NCI-H1105 treated with DMSO at 0.1 percent for 48 hours (cell line): ENCODE results near the gene AMOT.
"Not testable (repeated sequence)": the region's sequence is repeated elsewhere in the genome, so short reads cannot be mapped to it uniquely, and the experiment has no call there.

Source experiments
- DNase-seq: peaks from one replicate; lab custom pipeline; 2025; lab: John Stamatoyannopoulos, UW

Gene AMOT

DNA sequence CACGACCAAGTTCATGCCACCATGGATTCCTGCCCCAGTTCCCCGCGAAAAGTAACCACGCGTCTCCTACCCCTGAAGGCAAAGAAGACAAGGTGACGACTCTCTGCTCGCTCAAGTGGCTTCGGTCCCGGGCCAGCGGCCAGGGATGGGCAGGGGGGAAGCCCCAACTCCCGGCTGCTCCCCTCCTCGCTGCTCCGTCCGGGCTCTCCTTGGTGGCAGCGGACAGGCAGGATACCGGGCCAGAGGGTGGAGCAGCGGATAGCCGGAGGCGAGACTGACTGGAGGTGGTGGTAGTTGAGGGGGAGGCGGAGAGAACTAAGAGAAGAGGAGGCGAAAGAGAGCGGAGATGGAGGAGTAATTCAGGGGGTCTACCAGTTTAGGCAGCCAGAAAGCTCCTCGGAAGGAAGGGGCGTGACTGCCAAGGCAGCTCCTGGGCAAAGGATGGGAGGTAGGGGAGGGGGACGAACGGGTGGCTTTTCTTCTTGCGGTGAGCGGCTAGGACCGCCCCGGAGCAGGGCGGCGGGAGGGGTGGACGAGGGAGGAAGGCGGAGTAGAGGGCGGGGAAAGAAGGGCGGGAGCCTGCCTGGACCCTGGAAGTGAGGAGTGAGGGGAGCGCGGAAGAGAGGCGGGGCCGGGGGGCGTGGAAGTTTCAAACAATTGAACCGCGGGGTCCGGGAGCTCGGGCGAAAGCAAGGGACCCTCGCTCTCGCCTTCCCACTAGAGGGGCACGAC, at the start of gene AMOT:
TSS of gene AMOT (minus strand) at position 450 of the 732 bp plus-strand sequence. CDS start 17,705 bp downstream, outside the sequence.
- peak; percentile 73 for DNase-seq

DNA sequence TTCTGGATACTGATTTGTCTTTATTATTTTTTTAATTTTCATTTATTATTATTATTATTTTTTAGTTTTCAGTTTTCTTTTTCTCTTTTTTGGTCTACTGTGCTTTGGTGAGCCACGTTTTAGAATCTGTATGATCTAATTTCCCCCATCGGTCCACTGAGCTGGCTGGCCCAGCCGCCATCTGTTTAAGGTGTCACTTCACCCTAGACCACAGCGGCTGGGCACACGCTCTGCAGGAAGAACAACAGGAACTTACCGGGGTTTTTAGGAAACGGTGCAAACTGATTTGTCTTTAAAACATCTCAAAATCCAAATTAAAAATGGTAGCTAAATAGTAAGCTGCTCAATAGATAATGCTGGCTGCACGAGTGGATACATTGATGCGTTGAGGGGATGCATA, 48.8 kb upstream of the AMOT start:
- no peak for DNase-seq

DNA sequence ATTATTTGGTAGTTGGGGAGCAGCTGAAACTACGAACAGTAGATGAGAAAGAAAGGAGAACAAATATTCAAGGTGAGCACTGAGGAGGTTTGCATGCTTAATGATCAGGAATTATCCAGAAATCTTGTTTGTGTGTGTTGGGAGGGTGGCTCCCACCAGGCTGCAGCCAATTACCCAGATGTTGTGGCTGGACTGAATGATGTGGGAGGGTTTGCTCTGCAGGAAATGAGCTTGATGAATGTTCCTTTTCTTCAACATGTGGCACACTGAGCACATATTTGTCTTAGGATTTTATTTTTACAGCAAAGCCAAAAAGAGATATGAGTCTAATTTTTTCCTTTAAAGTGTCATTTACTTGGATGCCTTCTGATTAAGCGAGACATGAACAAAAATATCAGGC, 48.3 kb upstream of the AMOT start:
- no peak for DNase-seq

- no peak for DNase-seq
Observed at GRCh38 chrX:112877771-112878173, 37.1 kb upstream of the AMOT start.

GRCh38 chrX:112874614-112875013, 34.0 kb upstream of the AMOT start:
- DNase-seq, result no peak

GRCh38 chrX:112874175-112874574, 33.5 kb upstream of the AMOT start:
- no peak for DNase-seq

- DNase-seq, result no peak
Observed at GRCh38 chrX:112868586-112868985, 28.0 kb upstream of the AMOT start.

DNA sequence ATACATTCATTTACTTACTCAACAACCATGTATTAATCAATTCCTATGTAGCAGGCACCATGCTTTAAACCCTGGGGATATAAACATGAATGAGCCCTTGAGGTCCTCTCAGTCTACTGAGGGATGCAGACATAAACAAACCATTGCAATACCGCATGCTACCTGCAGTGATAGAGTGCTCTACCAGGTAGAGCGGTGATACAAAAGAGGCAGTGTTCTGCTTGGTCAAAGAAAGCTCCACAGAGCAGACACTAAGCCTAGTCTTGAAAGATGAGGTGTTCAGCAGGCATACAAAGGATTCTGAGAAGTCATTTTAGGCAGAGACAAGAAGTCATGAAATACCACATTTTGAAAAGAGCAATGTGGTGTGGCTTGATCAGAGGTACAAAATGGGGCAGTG, 26.9 kb upstream of the AMOT start:
- no peak for DNase-seq

GRCh38 chrX:112866175-112866574, 25.5 kb upstream of the AMOT start:
- no peak for DNase-seq

- no peak for DNase-seq
Observed at GRCh38 chrX:112865464-112866025, 24.9 kb upstream of the AMOT start.

- DNase-seq, result no peak
Observed at GRCh38 chrX:112863850-112864249, 23.2 kb upstream of the AMOT start.

DNA sequence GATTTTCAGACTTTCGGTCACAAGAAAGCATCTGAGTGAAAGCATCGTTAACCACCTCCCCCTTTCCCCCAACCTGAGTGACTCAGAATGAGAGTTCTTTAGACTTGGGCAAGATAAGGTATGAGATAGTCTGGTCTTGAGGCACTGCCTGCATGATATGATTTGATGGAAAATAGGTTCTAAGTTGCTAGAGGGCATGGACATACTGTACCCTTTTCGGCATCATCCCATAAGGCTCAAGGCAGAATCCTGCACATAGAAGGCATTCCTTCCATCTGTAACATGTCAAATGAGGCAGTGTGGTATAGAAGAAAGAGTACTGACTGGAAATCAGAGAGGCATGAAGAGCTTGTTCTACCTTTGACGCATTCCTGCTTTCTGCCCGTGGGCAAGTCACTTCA, 16.8 kb upstream of the AMOT start:
- no peak for DNase-seq

DNA sequence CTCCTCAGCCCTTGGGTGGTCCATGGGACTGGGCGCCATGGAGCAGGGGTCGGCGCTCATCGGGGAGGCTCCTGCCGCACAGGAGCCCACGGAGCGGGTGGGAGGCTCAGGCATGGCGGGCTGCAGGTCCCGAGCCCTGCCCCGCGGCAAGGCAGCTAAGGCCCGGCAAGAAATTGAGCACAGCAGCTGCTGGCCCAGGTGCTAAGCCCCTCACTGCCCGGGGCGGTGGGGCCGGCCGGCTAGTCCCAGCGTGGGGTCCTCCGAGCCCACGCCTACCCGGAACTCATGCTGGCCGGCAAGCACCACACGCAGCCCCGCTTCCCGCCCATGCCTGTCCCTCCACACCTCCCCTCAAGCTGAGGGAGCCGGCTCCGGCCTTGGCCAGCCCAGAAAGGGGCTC, 14.3 kb upstream of the AMOT start:
- not testable (repeated sequence) for DNase-seq

- DNase-seq, result no peak
Observed at GRCh38 chrX:112852851-112853250, 12.2 kb upstream of the AMOT start.

DNA sequence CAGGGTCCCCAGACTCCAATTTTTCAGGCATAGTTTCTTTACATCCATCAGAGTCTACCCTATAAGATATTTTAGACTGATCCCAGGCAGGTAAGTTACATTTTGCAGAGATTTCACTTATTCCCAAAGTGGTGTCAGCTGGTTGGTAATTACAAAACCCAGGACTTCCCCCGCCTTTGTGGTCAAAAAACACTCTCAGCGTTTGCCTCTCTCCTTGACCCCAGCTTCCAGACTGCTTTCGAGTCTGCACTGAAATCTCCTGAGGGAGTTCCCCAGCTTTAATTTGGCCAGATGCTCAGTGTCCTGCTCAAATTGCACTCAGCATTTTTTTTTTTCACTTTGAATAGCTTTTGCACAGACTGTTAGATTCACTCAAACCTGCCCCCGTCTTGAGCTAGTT, 11.2 kb upstream of the AMOT start:
- DNase-seq, result no peak

DNA sequence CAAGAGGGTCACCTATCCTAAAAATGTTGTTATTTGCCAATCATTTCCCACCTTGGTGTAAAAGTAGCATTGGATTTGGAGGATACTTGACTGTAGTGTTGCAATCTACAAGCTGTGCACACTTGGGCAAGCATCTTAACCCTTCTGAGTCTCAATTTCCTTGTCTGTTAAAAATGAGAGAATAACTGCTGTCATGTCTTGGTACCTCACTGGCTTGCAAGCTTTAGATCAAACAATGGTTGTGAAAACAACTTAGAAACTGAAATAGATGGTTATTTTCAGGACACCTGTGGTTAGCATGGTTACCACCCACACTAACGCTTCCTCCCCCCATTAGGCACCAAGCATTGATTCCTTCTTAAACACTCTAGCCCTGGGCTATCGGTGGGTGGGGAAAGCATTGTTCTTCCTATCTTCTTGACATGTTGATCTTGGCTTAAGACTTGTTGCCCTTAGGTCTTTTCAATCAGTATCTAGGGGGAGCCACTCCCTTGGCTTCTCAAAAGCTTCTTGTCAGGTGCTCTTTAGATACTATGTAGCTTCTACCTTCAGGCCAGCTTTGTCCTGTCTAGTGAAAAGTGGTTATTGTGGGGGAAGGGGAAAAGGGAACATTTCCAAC, 10.6 kb upstream of the AMOT start:
- DNase-seq, result no peak

DNA sequence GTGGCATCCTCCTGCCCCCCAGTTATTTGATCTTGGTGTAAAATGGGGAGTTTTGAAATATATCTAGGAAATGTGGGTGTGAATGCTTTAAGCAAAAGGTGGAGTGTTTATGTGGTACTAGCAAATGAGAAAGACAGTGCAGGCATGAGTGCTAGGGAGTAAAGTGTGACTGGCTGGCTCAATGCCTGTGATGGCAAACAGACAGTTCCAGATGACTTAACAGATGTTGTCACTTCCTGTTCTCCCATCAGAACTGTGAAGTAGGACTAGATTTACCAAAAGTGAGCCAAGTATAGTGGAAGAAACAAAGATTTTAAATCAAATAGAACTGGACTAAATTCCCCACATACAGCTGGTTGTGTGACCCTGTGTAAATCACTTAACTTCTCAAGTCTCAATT, 8.4 kb upstream of the AMOT start:
- no peak for DNase-seq

- DNase-seq, result no peak
Observed at GRCh38 chrX:112846782-112847181, 6.2 kb upstream of the AMOT start.

GRCh38 chrX:112846187-112846586, 5.6 kb upstream of the AMOT start:
- no peak for DNase-seq

GRCh38 chrX:112844250-112844649, 3.6 kb upstream of the AMOT start:
- DNase-seq, result no peak

GRCh38 chrX:112841820-112842157, 1.2 kb upstream of the AMOT start:
- no peak for DNase-seq

DNA sequence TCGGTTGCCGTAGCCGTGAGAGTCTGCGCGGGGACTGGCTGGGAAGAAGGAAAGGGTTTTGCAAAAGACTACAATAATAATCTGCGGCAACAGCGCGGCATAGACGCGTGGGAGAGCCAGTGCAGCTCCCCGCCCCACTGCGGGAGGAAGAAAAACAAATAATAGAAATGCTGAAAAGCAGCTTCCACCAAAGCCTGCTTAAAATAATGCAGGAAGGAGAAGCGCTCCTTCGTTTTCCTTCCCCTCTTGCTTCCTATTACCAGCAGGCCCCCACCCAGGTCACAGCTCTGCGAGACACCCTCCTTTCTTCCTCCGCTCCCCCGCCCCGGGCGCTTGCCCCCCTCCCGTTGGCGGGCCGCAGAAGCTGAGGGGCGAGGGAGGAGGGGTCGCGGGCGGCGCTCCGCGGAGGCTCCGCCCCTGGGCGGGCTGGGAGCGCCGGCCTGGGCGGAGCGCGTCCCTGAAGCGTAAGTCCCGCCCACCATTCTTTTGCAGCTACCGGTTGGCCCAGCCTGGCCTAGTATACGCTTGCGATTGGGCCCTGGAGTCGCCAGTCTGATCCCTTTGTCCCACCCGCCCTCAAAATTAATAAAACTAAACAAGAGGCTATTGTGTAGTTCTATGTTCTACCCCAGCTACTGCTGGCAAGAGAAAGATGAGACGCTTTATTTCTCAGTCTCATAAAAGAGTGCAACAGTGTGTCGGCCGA, 636 bp upstream of the AMOT start:
- peak; percentile 91 for DNase-seq

- DNase-seq, result no peak
Observed at GRCh38 chrX:112839856-112840255, 775 bp downstream of the AMOT start.
